Spleen (tissue), 7 donors: Measurements from ENCODE around the gene NTRK2.

Experiments
- CTCF ChIP-seq, 11 experiments: fragments of 200-600 bp in 7 of 11; fragments of 450-650 bp in 4 of 11; sonication (generic) in 4 of 11; IDR thresholded peaks in 8 of 11; conservative IDR thresholded peaks in 3 of 11; 1 replicate in 7 of 11; 2 replicates in 4 of 11; pipeline versions ENCODE4 v1.4.0 to v1.8.0; 2016 to 2021; ENCODE audit warnings: antibody characterized with exemption in 11 of 11, inconsistent platforms in 4 of 11, mild to moderate bottlenecking in 1 of 11
- POLR2A ChIP-seq, 3 donors: fragments of 450-650 bp; IDR thresholded peaks; one replicate each; pipeline ENCODE4 v1.5.1; 2017; ENCODE audit warnings: antibody characterized with exemption in 3 of 3, mild to moderate bottlenecking in 1 of 3
- POLR2AphosphoS5 ChIP-seq, 3 donors: sonication (generic); formaldehyde crosslinking; IDR thresholded peaks; one replicate each; pipeline ENCODE4 v1.5.1; 2017; ENCODE audit warnings: antibody characterized with exemption in 3 of 3
- donor health status: DM: no; HTN: no; CAD: no; lungs with moderate emphysema.
- donor health status: DM: no; HTN: no; CAD: no.
- donor health status: DM: no; HTN: no; CAD: no.

- no peak for TF ChIP-seq POLR2AphosphoS5 (IDR thresholded peaks at IDR 0.05)
- TF ChIP-seq CTCF (IDR thresholded peaks at IDR 0.05 in 8 of 11, conservative IDR thresholded peaks at IDR 0.05 in 3 of 11): no peak
- no peak for TF ChIP-seq POLR2A (IDR thresholded peaks at IDR 0.05)
Measured at GRCh38 chr9:85027870-85028269, 358.3 kb downstream of the NTRK2 start.
